ENCODE data around the gene NPTX1.

The NPTX1 gene

DNA sequence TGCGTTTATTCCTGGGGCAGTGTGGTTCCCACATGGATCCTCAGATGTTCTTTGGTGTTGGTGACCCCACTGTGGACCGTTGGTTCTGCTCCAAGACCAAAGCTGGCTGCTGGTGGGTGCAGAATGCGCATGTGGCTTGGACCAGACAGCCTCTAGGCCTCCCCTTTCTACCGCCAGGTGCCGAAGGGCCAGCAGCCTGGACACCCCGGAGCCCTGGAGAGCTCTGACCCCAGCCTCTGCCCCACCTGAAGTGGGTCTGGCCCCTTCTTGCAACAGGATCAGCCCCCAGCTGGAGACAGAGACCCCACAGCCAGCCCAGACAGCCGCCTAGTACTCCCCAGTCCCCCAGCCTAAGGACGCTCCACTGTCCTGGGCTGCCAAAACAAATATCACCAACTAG is 18.4 kb downstream of the NPTX1 start:
- no peak for DNase-seq

DNA sequence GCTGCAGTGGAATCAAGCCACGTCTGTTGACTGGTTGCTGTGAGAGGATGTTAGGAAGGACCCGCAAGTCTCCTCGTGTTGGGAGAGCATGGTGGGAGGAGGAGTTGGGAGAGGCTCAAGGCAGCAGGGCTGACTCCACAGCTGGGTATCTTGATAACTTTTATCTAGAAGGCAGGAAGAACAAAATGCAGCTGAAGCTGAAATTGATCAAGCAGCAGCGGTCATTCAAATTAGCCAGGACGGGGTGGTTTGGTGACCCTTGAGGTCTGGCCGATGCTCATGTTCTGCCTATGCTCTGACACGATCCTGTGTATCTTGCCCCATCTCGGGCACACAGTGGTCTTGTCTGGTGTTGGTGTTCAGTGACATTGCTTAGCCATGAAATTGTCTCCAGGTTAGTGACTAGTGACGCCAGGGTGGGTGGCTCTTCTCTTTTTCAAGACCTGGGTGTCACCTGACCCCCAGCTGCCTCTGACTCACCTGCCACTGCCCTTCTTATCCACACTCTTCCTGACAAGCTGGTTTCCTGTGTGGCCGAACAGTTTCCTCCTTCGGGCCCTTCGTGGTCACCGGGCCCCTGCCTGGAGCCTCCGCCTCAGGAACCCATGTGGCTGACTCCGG is 19.1 kb downstream of the NPTX1 start:
- DNase-seq: no peak

DNA sequence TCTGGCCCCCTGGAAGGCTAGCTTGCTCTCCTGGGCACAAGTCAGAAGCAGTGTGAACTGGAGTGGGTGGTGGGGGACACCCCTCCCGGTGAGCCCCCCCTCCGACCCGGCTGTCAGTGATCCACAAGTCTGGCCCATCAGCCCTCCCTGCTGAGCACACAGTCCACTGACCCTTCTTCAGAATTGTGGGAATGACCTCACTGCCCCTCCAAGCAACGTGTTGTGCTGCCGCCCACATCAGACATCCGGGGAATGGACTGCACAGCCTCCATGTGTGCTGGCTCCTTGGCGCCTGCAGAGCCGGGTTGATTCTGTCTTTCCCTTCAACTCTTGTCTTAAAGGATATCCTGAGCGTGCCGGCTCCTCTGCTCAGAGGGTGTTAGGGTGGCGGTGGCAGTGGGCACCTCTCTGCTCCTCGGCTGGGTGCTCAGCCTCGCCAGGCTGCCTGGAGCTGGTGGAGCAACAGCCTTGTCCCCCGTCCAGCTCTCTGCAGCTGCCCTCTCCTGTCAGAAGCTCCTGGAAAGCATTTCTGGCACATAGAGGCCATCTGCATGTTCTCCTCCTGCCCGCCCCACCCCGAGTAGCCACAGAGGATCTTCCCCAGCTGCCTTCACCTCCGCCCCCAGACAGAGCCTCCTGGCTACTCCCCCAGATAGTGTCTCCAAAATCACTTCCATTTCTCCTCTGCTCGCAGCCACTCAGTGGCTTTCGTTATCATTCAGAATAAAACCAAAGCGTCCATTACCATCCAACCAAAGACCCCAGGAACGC is 19.8 kb downstream of the NPTX1 start:
- DNase-seq: no peak

DNA sequence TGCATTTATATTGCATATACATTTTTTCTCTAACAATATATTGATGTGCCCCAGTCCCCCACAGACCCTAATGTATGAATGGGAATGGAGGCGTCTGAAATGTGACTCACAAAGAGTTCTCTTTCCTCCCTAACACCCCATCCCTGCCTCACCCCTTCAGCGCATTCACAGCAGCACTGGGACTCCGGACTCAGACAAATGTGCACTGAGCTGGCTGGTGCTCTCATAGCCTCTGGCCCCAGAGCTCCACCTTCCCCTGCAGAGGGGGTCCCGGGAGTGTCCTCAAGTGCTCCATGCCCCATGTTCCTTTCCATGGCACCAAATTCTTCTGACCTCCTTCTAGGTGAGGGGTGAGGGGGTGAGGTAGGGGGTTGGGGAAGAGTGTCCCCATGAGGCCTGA is 20.6 kb downstream of the NPTX1 start:
- DNase-seq: no peak

DNA sequence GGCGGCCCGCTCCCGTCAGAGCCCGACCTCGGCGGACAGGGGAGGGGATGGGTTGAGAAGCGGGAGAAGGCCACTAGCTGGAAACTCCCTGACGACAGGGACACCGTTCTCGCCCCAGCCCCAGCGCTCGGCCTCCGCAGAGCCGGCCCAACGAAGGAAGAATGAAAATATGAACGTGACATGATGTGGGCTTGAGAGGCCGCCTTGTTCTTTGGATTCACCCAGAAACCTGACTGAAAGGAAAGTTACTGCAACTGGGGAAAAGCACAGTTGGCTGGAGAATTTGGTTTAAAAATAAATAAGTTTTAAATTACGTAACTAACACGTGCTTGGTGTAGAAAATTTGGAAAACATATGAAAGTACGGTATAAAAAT is 21.1 kb downstream of the NPTX1 start:
- DNase-seq: no peak

DNA sequence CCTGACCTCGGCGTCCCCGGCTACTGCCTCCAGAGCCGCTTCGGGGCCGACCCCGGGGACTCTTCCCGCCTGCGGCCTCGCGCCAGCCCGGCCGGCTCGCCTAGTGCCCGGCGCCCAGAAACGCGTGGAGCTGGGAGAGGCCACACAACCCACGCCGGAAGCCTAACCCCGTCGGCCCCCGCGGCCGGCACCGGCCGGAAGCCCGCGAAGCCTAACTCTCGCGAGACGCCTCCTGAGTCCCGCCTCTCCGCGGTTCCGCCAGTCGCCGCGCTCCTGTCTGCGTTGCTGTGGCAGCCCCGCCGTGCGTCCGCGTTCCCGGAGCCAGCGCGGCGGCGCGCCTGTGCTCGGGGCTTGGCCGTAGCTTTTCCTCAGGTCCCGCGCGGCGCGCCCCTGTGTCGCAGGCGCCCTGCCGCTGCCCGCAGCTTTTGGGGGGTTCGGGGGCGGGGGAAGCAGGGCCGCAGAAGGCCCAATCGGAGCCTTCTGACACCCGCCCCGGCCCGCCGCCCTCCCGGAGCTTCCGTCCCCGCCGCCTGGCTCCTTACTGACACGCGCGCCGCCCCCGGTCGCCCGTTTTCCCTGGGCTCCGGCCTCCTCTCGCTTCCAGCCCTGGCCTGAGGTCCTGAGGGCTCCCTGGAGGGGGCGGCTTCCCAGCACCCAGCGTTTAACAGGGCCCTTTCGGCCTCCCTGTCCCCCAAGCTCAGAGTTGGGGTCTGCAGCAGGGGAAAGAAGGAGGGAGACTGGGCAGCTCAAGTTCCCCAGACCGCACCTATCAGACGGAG is 21.7 kb downstream of the NPTX1 start:
- DNase-seq: peak; percentile 98

DNA sequence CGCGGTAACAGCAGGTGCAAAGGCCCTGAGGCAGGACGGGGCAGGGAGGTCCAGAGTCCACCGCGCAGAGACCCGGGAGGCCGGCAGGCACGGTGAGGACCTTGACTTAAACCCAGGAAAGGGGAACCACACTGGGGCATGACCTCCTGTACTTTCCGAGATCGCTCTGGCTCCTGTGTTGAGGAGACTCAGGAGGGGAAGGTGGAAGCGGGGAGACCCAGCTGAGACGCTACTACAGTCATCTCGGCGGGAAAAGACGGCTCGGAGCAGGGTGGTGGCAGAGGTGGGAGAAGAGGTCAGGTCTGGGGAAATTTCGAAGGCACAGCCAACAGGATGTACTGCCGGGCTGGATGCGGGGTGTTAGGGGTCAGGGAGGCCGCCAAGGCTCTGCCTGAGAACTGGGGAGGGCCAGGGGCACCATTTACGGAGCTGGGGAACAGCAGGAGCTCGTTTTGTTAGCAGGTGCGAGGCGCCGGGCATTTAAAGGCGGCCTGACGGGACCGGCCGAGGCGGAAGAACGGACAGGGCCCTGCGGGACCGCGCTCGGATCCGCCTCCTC is 22.3 kb downstream of the NPTX1 start:
- no peak for DNase-seq

DNA sequence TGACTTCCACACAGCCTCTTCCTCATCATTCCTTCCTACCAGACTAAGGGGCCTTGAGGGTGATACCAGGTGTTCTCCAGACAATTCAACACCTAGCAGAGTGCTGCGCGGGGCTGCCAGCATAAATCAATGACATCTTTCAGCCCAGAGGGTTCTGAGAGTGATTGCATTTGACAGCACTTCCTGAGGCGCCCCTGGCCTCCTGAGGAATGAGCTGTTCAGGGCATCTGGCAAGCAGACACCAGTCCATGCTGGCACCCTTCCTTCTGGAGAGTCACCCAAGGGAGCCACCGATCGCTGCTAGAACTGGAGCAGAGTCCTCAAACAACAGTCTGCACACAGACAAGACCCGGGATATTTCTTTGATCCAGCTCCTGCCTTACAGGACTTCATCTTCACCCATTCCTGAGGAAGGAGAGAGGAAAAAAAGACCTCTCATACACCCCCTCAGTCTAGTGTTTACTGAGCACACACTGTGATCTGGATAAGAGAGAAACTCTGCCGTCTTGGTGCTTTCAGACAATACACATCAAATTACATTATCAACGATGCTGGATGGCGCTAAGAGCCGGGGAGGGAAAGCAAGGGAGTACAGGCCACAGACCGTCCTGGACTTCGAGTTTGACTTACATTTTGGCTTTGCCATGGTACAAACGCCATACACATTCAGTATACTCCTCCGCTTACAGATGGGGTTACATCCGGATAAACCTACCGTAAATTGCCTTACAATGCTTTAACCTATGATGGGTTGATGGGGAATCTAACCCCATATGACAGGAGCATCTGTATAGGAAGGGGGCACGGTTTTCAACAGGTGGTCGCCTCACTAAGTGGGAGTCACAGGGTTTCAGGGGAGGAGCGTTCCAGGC is 23.0 kb downstream of the NPTX1 start:
- no peak for DNase-seq

DNA sequence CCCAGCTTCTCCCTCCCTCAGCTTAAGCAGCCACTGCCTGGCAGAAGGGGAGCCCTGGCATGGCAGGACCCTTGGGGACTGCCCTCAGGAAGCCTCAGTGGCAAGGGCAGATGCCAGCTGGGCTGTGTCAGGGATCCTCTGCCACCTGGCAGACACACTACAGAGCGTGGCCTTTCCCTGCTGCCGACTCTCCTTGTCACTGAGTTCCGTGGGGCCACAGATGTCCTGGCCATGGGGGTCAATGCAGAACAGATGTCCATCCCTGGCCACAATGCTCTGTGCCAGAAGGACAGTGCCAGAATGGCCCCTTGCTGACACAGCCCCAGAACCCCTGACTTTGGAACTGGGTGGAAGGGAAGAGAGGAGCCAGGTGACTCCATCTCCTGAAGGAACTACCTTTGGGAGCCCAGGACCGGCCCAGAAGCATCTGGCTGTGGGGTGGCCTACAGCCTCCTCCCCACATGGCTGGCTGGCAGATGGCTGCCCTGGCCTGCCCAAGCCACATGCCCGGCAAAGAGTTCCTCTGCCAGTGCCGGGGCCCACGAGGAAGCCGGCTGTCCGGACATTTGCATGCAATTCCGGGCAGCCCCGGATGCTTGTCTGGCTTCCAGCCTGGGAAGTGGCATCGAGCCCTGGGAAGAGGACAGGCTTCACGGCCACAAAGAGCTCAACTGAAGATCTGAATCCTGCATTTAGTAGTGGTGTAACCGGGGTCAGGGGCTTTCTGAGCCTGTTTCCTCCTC is 24.1 kb downstream of the NPTX1 start:
- DNase-seq: no peak

DNA sequence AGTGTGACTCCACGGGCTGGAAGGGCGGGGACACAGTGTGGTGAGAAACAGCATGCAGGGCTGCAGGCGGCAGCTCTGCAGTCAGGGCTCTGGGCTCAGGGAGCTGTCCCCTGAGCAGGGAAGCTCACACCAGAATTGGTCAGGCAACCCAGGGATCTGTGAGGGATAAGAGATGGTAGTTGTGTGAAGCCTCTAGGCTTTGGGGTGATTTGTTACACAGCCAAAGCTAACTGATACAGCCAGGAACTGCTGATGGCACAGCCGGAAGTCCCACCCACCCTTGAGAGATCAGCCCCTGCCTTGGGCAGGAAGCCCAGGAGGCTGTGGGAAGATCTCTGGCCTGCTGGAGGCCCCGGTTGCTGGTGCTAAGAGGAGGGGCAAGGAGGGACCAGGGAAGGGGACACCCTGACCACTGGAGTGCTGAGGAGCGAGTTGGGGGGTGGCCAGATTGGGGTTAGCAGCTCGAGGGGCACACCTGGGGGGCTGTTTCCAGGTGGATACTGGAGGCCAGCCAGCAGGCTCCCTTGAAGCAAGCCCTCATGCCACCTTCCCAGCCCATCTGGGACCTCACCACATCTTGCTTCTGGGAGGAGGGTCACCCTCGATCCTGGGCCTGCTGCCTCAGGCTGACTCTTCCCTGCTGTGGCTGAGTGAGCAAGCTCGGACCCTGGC is 25.2 kb downstream of the NPTX1 start:
- no peak for DNase-seq

DNA sequence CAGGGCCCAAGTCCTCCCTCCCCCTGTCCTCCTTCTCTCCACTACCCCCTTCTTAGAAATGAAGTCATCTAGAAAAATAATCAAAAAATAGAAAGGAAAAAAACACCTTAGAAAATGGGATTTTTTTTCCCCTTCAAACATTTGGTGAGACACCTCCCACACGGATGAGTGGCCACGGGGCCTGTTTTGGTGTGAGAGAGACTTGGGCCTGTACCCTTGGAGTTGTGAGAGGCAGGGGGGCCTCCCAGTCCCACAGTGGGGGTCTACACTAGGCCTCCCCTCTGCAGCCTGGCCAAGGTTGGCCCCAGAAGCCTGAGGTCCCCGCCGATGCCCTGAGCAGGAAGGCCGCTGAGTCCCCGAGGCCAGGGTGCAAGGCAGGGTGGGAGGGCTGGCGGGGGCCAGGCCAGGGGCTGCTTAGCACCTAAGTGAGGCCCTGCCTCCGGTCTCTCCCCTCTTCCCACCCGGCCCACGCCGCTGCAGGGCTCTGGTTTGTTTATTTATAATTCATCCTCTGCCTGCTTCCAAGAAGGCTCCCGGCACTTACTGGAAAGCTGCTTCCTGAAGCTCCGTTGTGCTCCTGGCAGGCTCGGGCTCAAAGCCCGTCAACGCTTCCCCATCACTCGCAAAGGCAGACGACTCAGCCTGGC is 26.4 kb downstream of the NPTX1 start:
- DNase-seq: no peak

DNA sequence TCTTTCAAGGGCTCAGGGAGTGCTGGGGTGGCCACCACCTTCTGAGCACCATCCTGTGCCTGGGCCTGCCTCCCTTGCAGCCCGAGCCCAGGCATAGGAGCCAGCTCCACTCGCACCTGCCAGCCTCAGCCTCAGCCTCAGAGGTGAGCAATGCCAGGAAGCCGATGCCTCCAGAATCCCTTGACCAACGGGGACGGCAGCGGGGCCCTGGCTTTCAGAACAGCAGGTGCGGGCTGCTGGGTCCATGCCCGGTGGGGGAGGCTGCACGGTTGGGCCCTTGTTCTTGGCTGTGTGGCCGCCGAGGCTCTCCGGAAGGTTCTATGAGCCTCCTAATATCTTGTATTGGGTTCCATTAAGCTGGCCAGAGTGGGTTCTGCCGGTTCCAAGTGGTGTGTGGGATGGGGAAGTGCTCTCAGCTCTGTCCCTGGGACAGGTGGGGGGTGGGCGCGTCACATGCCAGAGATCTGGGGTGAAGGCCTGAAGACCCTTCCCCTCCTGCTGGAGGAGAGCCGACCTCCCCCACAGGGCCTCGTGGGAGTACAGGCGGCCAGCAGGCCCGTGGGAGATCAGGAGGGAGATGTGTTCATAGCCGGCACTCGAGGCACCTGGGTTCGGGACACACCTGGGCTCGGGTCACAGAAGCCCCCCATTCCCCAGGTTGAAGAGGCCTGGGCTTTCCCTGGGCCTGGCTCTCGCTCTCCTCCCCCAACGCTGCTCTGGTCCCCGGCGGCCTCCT is 27.0 kb downstream of the NPTX1 start:
- DNase-seq: no peak

DNA sequence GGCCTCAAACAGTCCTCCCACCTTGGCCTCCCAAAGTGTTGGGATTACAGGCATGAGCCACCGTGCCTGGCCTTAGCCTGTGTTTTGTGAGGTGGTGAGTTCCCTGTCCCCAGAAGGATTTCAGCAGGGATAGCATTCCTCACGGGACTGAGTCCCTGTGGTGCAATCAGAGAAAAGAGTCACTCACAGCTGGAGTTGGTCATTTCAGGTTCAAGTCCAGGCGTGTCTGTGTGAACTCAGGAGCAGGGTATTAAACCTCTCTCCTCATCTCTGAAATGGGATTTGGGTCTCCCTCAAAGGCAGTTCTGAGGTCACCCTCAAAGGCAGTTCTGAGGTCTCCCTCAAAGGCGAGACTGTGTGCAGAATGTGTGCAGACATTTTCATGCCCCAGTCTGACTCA is 28.6 kb downstream of the NPTX1 start:
- no peak for DNase-seq

DNA sequence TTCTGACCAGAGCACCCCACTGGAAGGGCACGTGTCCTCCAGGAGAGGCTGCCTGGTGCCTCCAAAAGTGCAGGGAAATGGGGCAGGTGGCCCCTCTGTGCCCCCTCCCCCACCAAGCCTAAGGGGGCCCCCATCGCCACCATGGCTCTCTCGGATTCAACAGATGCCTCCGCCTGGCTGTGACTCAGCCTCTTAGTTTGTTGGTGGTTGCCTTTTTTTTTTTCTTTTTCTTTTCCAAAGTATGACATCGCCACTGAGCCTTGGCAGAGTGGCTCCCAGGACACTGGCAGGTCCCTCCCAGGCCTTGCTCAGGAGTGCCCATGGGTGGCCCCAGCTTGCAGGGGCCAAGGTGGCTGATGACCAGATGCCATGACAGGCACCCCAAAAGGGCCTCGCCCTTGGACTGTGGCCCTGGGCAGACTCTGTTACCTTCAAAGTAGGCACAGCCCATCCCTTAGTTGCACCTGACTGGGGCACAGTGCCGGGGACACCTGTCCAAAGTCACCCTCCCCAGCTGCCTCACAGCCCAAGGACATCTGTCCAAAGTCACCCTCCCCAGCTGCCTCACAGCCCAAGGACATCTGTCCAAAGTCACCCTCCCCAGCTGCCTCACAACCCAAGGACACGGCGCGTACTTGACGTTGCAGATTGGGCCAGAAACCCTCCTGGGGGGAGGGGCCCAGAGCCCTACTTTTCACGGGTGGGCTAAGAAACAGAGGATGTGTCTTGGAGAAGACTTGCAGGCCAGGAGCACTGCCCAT is 29.6 kb downstream of the NPTX1 start:
- DNase-seq: no peak

DNA sequence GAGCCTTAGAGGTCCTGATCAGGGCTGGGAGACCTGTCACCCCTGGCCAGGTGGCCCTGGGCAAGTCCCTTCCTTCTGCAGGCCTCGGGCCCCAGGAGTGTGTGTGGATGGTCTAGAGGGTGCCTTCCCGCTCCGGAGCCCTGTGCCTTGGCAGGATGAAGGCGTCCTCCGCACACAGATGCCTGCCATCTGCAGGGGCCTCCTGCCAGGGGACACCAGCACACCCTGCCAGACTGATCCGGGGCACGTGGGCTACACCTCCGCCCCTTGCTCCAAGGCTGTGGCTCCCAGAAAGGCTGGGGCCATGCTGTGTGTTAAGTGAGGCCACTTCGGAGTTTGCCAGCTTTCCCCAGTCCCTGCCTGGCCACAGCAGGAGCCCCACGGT is 30.7 kb downstream of the NPTX1 start:
- no peak for DNase-seq

DNA sequence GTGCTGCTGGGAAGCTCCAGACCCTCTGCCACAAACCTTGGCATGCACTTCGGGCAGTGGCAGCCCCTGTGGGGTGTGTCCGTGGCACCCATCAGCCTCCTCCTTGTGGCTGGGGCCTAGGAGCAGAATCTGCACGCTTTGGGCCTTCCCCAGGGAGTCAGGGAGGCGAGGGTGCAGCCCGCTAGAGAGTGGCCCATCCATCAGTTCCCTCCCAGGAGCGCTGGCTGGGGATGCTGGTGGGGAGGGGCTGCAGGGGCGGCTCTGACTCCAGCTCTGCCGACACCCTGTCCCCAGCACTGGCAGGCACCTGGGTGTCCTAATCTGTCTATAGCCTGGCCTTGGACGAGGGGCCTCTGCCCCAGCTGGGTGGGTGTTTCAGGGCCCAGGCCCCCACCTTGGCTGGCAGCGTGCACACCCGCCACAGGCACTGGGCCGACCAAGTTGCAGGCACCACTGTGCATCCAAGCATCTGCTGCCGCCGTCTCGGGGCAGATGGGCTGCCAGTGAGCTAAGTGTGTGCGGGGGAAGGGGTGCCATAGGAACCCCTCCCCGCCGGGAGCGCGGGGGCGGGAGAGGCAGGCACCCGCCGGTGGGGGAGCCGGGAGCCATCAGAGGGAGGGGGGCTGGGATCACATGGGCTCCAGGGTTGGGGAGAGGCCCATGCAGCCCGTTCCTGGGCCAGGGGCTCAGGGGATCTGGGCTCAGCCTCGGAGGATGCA is 31.2 kb downstream of the NPTX1 start:
- DNase-seq: no peak

DNA sequence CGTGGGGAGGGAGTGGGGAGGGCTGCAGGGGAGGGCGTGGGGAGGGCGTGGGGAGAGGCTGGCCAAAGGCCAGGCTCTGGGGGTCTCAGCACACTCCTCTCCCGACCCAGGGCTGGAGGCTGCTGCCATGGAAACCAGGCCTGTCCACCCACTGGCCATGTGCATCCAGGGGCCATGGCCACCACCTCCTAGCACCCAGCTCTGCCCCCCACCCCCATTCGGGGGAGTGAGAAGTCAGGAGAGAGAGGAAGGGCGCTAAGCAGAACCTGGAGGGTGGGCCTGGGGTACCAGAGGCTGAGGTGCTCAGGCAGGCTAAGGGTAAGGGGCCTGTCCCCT is 31.8 kb downstream of the NPTX1 start:
- DNase-seq: no peak

DNA sequence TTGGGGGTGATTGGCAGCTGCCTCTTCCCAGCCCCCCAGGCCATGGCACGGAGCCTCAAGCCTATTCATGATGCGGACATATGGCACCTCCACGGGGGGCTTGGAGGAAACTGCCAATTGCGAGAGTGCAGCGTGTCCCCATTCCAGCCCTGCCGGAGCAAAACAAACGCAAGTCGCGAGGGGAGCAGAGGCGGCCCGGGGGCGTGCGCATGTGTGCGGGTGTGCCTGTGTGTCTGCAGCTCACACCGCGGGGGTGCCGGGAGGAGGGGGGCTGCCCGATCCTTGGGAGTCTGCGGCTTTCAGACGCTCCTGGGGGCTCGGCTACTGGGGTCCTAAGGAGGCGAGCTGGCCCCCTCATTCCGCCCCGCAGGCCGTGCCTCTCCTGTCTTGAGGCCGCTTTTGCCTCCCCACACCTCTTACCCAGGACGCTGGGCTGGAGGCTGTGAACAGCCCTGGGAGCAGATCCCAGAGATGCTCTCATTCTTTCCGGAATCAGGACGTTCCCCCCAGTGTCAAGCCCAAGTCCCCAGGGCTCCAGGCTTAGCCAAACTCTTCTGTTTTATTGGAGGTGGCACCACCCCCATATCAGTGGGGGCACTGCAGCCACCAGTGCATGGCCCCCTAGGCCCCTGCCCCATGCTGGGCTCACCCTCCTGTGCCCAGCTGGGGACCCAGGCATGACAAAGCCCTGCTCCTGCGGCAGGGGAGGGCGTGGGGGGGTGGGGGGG is 32.3 kb downstream of the NPTX1 start:
- no peak for DNase-seq
